Measurements from ENCODE around the gene BDKRB1.

GRCh38 chr14:96214793-96215192, 41.2 kb upstream of the BDKRB1 start:
- TF ChIP-seq POLR2A (IDR thresholded peaks at IDR 0.05): no peak
- no peak for TF ChIP-seq CTCF (IDR thresholded peaks at IDR 0.05 in 8 of 11, conservative IDR thresholded peaks at IDR 0.05 in 3 of 11)
- no peak for TF ChIP-seq POLR2AphosphoS5 (IDR thresholded peaks at IDR 0.05)
